DND-41 (cell line): ENCODE data around the gene FAM169A.

ENCODE experiments used
- CTCF ChIP-seq: IDR thresholded peaks from 2 replicates; pipeline ENCODE4 v1.5.1; 2012; ENCODE audit warnings: borderline replicate concordance, low read length, moderate library complexity, mild to moderate bottlenecking; ENCODE audit not compliant: poor library complexity, severe bottlenecking; ENCODE audit errors: extremely low read depth
- EZH2 ChIP-seq: IDR thresholded peaks from 3 replicates; pipeline ENCODE4 v1.6.1; 2012; ENCODE audit warnings: borderline replicate concordance, low read depth, mild to moderate bottlenecking, moderate library complexity, low read length, inconsistent platforms; ENCODE audit not compliant: severe bottlenecking

GRCh38 chr5:74829413-74829812 is 36.8 kb downstream of the FAM169A start:
- TF ChIP-seq CTCF, result no peak
- TF ChIP-seq EZH2, result no peak
